Endothelial cell of umbilical vein (primary cell): ENCODE data around the gene KAT2A.

Experiments
- EZH2 ChIP-seq: IDR thresholded peaks from 2 replicates; pipeline ENCODE4 v1.6.1; 2012; ENCODE audit warnings: borderline replicate concordance, low read depth, mild to moderate bottlenecking, moderate library complexity, low read length, inconsistent platforms; ENCODE audit not compliant: severe bottlenecking
- TF ChIP-seq, protein P1 (sequence below), 2 donors: IDR thresholded peaks; 1 replicate in 1 of 2; 2 replicates in 1 of 2; pipeline ENCODE4 v1.5.1; 2011; ENCODE audit warnings: low read length in 2 of 2, mild to moderate bottlenecking in 2 of 2, moderate library complexity in 2 of 2, control low read depth in 1 of 2, inconsistent platforms in 1 of 2, low read depth in 1 of 2; ENCODE audit not compliant: insufficient read depth in 1 of 2; ENCODE audit errors: extremely low read depth in 1 of 2
- TF ChIP-seq, protein P2 (sequence below): IDR thresholded peaks from 2 replicates; pipeline ENCODE4 v1.6.1; 2011; ENCODE audit not compliant: insufficient read depth, insufficient read length

DNA sequence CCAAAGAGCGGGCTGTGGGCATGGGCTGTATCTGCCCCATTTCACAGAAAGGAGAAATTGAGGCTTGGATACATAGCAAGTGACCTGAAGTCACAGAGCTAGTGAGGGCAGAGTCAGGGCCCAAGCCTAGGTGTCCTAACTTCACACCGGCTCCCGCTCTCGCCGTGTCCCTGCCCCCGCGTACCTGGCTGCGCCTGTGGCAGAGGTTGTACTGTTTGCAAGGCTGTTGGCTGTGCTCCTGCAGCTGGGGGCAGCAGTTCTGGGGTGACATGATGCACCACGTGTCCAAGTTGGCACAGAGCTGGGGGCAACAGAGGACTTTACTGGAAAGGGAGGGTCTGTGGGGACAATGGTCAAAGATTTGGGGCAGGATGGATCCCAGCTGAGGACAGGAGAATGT is 12.1 kb downstream of the KAT2A start:
- no peak for TF ChIP-seq EZH2
- TF ChIP-seq, protein P1, sequence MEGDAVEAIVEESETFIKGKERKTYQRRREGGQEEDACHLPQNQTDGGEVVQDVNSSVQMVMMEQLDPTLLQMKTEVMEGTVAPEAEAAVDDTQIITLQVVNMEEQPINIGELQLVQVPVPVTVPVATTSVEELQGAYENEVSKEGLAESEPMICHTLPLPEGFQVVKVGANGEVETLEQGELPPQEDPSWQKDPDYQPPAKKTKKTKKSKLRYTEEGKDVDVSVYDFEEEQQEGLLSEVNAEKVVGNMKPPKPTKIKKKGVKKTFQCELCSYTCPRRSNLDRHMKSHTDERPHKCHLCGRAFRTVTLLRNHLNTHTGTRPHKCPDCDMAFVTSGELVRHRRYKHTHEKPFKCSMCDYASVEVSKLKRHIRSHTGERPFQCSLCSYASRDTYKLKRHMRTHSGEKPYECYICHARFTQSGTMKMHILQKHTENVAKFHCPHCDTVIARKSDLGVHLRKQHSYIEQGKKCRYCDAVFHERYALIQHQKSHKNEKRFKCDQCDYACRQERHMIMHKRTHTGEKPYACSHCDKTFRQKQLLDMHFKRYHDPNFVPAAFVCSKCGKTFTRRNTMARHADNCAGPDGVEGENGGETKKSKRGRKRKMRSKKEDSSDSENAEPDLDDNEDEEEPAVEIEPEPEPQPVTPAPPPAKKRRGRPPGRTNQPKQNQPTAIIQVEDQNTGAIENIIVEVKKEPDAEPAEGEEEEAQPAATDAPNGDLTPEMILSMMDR (IDR thresholded peaks at IDR 0.05; ENCODE audit: extremely low read depth in 1 of 2, insufficient read depth in 1 of 2, low read depth in 1 of 2, low read length in 2 of 2): no peak
- TF ChIP-seq, protein P2, sequence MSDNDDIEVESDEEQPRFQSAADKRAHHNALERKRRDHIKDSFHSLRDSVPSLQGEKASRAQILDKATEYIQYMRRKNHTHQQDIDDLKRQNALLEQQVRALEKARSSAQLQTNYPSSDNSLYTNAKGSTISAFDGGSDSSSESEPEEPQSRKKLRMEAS: no peak
